Measurements from ENCODE around the gene CAMKMT. TPM values are rescaled to one million over a fixed set of nuclear protein-coding genes. Genes with fewer than 3 reads are reported as not detected.

Gene CAMKMT
- total RNA-seq, 3 donors from 2014 or later (not counting 1 experiment from before 2014, with no cell fraction given): 18.1 to 25.0 (median 20.6) TPM

DNA sequence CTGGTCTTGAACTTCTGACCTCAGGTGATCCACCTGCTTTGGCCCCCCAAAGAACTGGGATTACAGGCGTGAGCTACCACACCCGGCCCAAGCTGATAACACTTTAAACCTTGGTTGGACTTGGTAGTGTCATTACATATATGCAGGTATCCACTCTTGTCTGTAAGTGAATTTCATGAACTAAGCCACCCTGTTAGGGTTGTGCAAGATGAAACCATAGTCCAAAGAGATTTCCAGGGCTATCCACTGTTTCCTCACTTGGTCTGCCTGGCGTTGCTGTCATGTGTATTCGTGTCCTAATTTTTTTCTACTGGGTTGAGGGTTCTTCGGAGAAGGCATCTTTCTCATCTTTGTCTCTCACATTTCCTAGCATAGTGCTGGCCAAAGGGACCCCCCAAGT lies 203.0 kb downstream of the CAMKMT start:
- no peaks in the 10 kb centered on the region for H3K27me3 ChIP-seq (ENCODE audit: control insufficient read depth, insufficient read depth, low read length)
- Mint-ChIP-seq H3K4me1 (peaks cover 0 to 15% of the 10 kb centered on the region in 2 donors), H3K4me3 (no peak overlapping the region), H3K27ac (no peak overlapping the region), H3K9me3 (no peaks in the 10 kb centered on the region), H3K36me3 (no peaks in the 10 kb centered on the region), H3K27me3 (ENCODE audit: low read depth in 2 of 2) (no peaks in the 10 kb centered on the region)
- no peak for ATAC-seq
- H3K9me3 ChIP-seq (ENCODE audit: control insufficient read depth, insufficient read depth, low read length): no peaks in the 10 kb centered on the region
- DNase-seq: no peak
- TF ChIP-seq, protein P1, sequence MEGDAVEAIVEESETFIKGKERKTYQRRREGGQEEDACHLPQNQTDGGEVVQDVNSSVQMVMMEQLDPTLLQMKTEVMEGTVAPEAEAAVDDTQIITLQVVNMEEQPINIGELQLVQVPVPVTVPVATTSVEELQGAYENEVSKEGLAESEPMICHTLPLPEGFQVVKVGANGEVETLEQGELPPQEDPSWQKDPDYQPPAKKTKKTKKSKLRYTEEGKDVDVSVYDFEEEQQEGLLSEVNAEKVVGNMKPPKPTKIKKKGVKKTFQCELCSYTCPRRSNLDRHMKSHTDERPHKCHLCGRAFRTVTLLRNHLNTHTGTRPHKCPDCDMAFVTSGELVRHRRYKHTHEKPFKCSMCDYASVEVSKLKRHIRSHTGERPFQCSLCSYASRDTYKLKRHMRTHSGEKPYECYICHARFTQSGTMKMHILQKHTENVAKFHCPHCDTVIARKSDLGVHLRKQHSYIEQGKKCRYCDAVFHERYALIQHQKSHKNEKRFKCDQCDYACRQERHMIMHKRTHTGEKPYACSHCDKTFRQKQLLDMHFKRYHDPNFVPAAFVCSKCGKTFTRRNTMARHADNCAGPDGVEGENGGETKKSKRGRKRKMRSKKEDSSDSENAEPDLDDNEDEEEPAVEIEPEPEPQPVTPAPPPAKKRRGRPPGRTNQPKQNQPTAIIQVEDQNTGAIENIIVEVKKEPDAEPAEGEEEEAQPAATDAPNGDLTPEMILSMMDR (IDR thresholded peaks at IDR 0.05): no peak
- no peaks in the 10 kb centered on the region for H3K4me1 ChIP-seq (ENCODE audit: control insufficient read depth, insufficient read depth, low read length)
- no peak overlapping the region for H3K27ac ChIP-seq (ENCODE audit: low read length)
- H3K36me3 ChIP-seq (ENCODE audit: control insufficient read depth, insufficient read depth, low read length): no peaks in the 10 kb centered on the region
- WGBS (ENCODE audit: insufficient coverage): 95% methylated on average over 5 of the region's 5 CpGs
- no peak overlapping the region for H3K4me3 ChIP-seq (ENCODE audit: low read length)
- intact Hi-C loops (cut with micrococcal nuclease): no loop called here

DNA sequence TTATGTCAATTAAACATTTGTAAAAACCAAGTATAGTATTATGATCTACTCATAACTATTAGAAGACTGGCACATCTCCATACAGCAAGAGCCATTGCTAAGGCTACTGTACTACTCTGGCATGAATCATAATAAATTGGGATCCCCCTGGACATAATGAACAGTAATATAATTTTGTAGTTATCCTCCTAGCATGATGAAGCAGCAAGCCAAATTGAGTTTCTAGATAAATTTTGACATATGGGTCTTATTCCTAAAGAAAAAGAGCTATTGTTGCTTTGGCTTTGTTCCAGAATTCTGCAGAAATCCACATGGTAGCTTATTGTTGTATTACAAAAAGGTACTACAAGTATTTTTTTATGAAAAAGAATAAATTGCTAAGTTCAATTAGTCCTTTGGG lies 204.3 kb downstream of the CAMKMT start:
- H3K36me3 Mint-ChIP-seq: no peaks in the 10 kb centered on the region
- no peaks in the 10 kb centered on the region for H3K36me3 ChIP-seq (ENCODE audit: control insufficient read depth, insufficient read depth, low read length)
- TF ChIP-seq, protein P1 (IDR thresholded peaks at IDR 0.05): no peak
- no peaks in the 10 kb centered on the region for H3K9me3 ChIP-seq (ENCODE audit: control insufficient read depth, insufficient read depth, low read length)
- H3K27ac Mint-ChIP-seq: no peak overlapping the region
- H3K27me3 ChIP-seq (ENCODE audit: control insufficient read depth, insufficient read depth, low read length): no peaks in the 10 kb centered on the region
- no peak overlapping the region for H3K4me3 Mint-ChIP-seq
- no peak overlapping the region for H3K4me3 ChIP-seq (ENCODE audit: low read length)
- H3K9me3 Mint-ChIP-seq: no peaks in the 10 kb centered on the region
- intact Hi-C loops (cut with micrococcal nuclease): no loop called here
- no peaks in the 10 kb centered on the region for H3K27me3 Mint-ChIP-seq (ENCODE audit: low read depth in 2 of 2)
- H3K4me1 Mint-ChIP-seq: peaks cover 6 to 15% of the 10 kb centered on the region in 2 donors
- no peaks in the 10 kb centered on the region for H3K4me1 ChIP-seq (ENCODE audit: control insufficient read depth, insufficient read depth, low read length)
- no peak for ATAC-seq
- no peak for DNase-seq
- H3K27ac ChIP-seq (ENCODE audit: low read length): no peak overlapping the region

DNA sequence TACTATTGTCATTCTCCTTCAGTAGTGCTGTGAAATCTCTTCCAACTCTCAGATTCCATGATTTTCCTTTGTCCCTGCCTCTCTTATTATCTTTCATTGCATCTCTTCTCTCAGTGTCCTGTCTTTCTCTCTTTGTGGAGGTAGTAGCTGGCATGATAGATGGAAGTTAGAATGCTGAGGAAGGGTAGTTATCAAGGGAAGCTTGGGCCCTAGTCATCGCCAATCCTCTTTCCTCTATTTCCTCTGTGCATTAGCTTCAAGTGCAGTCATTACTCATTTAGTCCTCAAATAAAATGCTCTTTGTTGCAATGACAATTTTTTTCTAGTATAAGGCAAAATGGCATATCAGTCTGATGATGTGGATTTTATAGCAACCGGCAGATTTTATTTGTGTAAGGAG lies 207.7 kb downstream of the CAMKMT start:
- Mint-ChIP-seq H3K9me3 (no peaks in the 10 kb centered on the region), H3K27ac (no peak overlapping the region), H3K36me3 (no peaks in the 10 kb centered on the region), H3K27me3 (ENCODE audit: low read depth in 2 of 2) (no peaks in the 10 kb centered on the region), H3K4me1 (peaks cover 7 to 15% of the 10 kb centered on the region in 2 donors), H3K4me3 (no peak overlapping the region)
- ATAC-seq (no peak), DNase-seq (no peak)
- TF ChIP-seq, protein P1 (IDR thresholded peaks at IDR 0.05): no peak
- WGBS (ENCODE audit: insufficient coverage): 100% methylated on average over 1 of the region's 2 CpGs
- no peaks in the 10 kb centered on the region for H3K4me1 ChIP-seq (ENCODE audit: control insufficient read depth, insufficient read depth, low read length)
- no peaks in the 10 kb centered on the region for H3K9me3 ChIP-seq (ENCODE audit: control insufficient read depth, insufficient read depth, low read length)
- H3K27ac ChIP-seq (ENCODE audit: low read length): no peak overlapping the region
- no peaks in the 10 kb centered on the region for H3K36me3 ChIP-seq (ENCODE audit: control insufficient read depth, insufficient read depth, low read length)
- intact Hi-C loops (cut with micrococcal nuclease): no loop called here
- no peak overlapping the region for H3K4me3 ChIP-seq (ENCODE audit: low read length)
- H3K27me3 ChIP-seq (ENCODE audit: control insufficient read depth, insufficient read depth, low read length): no peaks in the 10 kb centered on the region

DNA sequence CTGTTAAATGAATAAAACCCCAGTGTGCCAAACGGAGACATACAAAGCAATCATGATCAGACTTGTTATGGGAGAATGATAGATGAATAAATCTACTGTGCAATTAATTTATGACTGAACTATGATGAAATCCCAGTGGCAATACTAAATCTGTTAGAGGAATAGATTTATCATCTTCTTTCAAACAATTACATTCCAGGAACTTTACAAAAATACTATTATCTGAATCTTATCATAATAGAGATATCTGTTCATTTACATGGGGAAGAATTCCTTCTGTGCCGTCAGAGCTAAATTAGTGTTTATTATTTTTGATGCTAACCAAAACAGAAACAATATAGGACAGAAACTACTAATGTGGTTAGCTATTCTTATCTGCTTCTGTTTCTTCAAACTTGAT lies 208.5 kb downstream of the CAMKMT start:
- H3K4me1 Mint-ChIP-seq: peaks cover 7 to 15% of the 10 kb centered on the region in 2 donors
- Histone ChIP-seq H3K27ac (ENCODE audit: low read length) (no peak overlapping the region), H3K4me3 (ENCODE audit: low read length) (no peak overlapping the region), H3K36me3 (ENCODE audit: control insufficient read depth, insufficient read depth, low read length) (no peaks in the 10 kb centered on the region), H3K27me3 (ENCODE audit: control insufficient read depth, insufficient read depth, low read length) (no peaks in the 10 kb centered on the region), H3K4me1 (ENCODE audit: control insufficient read depth, insufficient read depth, low read length) (no peaks in the 10 kb centered on the region), H3K9me3 (ENCODE audit: control insufficient read depth, insufficient read depth, low read length) (no peaks in the 10 kb centered on the region)
- no peaks in the 10 kb centered on the region for H3K27me3 Mint-ChIP-seq (ENCODE audit: low read depth in 2 of 2)
- no peak for ATAC-seq
- H3K9me3 Mint-ChIP-seq: no peaks in the 10 kb centered on the region
- WGBS (ENCODE audit: insufficient coverage): no CpG with 5 or more reads among the region's 2 CpGs
- H3K4me3 Mint-ChIP-seq: no peak overlapping the region
- TF ChIP-seq, protein P1 (IDR thresholded peaks at IDR 0.05): no peak
- intact Hi-C loops (cut with micrococcal nuclease): no loop called here
- no peak for DNase-seq
- no peak overlapping the region for H3K27ac Mint-ChIP-seq
- no peaks in the 10 kb centered on the region for H3K36me3 Mint-ChIP-seq
